T follicular helper cell (primary cell): ENCODE results near the gene FGFR2.

Experiments
- DNase-seq: peaks from one replicate; pipeline ENCODE4 v3.0.0-alpha.2; 2020; ENCODE audit warnings: low read depth

The FGFR2 gene

GRCh38 chr10:121493521-121493920 is 104.7 kb downstream of the FGFR2 start:
- no peak for DNase-seq

DNA sequence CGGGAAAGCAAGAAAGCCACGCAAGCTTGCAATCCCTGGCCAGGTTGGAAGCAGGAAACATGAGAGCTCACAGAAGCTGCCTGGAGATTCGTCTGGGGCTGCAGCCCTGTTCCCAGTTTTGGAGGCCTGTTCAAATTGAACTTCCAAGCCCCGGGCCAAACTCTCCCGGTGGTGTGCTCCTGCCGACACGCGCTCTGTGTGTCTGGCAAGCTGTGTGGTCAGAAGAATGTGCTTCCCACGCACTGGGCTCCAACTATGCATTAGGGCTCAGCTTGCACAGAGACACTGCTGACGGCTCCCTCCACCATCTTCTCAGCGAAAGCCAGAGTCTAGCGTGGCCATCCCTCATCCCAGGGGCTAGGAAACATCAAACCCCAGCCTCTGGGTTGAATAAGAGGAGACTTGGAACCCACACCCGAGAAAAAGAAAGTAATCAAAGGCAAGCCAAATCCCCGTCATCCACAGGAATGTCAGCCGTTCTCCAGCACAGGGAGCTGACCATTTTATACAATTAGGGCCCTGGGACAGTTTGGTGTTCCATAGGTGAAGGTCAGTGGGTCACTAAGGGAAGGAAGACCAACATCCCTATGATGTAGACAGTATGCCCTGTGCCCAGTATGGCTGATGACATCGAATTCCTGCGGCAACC is 107.2 kb downstream of the FGFR2 start:
- DNase-seq = no peak

DNA sequence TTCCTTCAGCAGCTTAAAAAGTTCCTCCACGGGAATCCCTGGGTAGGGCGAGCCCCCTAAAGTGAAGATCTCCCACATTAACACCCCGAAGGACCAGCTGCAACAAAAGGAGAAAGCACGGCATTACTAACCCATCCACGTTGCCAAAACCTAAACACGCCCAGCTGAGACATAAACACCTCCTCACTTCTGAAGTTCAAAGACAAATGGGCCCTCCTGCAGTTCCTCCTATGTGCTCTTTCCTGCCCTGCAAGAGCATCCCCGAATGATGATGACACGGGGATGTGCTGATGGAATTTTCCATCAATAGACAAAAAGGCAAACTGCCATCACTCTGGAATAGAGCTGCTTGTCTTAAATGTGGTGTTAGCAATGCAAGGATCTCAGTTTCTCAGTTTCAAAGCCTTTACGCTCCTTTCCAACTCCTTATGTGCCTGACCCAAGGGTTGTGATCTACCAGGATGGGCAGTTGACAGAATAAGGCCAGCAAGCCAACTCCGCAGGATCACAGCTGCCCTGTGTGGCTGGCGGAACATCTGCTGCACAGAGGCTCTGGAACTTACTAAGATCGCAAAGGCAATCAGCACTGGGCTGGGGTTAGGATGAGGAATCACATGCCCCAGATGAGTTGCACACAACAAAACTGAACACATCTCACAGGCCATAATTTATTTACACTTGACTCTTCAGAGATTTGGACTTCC is 112.7 kb downstream of the FGFR2 start:
- DNase-seq = no peak

DNA sequence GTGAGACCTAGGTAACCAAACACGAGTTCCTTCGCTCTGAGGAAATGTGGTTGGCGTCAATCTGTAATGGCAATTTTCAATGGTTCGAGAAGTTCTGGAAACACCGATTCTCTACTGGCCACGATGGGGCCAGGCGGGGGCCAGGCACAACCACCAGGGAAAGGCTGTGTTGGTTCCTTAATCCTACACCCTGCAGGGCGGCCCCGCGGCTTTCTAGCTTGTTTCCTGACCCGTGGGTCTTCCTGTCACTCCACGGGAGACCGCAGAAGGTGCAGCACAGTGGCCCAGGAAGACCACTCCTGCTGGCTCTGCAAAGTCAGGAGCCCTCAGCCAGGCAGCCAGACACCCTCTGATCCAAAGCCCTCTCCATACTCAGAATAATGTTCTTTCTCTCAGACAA is 113.4 kb downstream of the FGFR2 start:
- no peak for DNase-seq

- no peak for DNase-seq
Measured at GRCh38 chr10:121484401-121484800, 113.8 kb downstream of the FGFR2 start.

- DNase-seq = no peak
Measured at GRCh38 chr10:121481180-121481579, 117.1 kb downstream of the FGFR2 start.

GRCh38 chr10:121478556-121478955 is 119.7 kb downstream of the FGFR2 start:
- DNase-seq = no peak

DNA sequence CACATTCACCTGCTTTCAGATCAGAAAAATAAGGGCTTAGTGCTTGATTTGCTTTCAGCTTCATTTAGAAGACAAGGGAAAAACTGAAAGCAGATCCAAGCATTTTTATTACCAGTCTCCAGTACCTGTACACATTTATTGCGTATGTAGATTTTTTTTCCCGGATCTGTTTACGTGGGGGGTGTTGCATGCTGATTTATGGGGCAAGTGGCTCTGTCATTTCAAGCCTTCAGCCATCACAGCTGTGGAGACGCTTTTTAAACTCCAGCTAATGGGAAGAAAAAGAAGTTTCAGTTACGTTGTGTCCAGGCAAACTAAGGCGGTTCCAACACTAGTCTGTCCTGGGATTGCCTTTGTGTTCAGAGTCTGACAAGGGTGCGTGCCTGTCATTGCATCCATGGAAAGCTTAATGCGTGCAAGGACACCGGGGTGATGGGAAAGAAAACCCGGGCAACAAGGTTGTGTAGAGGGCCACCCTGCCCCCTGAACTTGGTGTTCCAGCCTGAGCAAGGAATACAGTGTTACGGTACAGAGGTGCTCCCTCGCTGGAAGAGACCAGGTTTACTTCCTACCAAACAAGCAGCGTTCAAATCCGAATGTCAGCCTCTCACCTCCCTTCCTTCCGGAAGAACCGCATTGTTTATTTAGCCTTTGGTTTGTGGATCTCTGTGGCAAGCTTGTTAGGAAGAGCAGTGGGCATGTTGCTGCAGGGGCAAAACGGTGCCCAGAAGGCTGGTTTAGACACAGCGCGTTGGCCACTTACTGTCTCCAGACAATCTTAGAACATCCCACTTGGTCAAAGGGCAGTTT is 128.2 kb downstream of the FGFR2 start:
- DNase-seq = no peak

DNA sequence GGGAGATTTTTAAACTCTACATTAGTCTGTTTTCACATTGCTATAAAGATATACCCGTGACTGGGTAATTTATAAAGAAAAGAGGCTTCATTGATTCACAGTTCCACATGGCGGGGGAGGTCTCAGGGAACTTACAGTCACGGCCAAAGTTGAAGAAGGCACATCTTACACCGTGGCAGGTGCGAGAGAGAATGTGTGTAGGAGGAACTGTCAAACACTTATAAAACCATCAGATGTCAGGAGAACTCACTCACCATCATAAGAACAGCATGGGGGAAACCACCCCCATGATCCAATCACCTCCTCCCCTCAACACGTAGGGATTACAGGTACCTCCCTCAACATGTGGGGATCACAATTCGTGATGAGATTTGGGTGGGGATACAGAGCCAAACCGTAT is 129.5 kb downstream of the FGFR2 start:
- DNase-seq = no peak

- no peak for DNase-seq
Measured at GRCh38 chr10:121466424-121466823, 131.8 kb downstream of the FGFR2 start.

DNA sequence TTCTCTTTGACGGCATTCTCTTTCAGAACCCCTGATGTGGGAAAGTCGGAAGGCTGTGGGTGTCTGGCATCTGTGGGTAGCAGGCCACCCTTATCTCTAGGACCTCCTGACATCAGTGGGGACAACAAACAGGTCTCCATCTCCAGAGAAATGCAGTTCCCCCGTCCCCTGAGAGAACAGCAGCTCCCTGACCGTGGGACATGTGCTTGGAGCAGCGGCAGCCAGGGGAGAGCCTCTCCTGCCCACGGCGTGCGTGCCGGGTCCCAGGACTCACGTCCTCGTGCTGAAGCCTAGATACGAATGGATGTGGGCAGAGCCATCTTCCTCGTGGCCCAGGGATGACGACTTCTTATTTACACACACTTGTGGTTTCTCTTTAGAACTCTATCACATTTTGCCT is 133.0 kb downstream of the FGFR2 start:
- DNase-seq = no peak

DNA sequence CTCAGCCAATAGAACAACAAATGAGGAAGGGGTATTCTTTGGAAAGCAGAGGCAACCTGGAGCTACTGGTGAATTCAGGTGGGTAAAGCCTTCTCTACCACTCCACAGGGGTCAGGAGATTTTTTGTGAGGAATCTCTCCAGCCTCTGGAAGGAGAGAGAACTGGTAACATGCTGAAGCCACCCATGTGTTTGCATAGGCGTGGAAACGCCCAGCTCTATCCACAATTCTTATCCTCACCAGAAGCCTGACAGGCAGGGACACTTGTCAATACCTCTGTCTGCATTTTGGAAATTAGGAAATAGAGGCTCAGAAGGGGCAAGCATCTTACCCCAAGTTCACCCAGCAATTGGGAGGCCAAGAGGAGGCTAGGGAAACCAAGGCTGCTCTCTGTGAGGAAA is 133.7 kb downstream of the FGFR2 start:
- no peak for DNase-seq

DNA sequence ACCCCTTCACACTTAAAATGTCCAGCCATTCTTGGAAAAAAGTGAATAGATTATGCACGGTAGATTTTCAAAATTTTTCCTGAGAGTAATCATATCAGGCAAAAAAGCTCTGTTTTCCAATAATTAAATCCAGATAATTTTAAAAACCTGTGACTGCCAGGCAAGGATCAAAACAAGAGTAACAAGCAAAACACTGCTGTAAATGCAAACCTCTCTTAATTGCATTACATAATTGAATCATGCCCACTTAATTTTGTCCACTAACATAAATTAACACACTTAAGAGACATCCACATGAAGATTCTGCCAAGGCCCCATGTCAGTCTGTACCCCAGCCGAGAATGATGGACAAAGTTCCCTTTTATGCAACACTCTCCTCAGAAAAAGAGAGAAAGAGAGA is 135.3 kb downstream of the FGFR2 start:
- no peak for DNase-seq

DNA sequence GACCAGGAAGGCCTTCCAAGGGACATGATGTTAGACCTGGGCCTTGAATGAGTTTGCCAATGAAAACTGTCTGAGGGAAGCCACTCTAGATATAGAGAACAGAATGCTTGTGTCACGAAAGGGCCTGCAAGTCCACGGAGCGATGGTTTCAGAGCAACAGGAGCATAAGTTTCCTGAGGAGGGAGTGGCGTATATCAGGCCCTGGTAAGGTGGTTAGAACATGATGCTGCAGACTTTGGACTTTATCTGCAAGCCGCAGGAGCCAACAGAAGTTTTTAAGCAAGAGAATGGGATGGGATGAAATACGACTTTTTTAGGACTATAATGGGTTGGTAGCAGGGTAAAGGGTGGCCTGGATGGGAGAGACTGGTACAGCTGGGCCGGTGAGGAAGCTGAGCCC is 136.0 kb downstream of the FGFR2 start:
- DNase-seq = no peak

- no peak for DNase-seq
Measured at GRCh38 chr10:121461307-121461706, 136.9 kb downstream of the FGFR2 start.

- no peak for DNase-seq
Measured at GRCh38 chr10:121460733-121461132, 137.5 kb downstream of the FGFR2 start.

- DNase-seq = no peak
Measured at GRCh38 chr10:121459622-121460453, 138.4 kb downstream of the FGFR2 start.

GRCh38 chr10:121459279-121459621 is 139.0 kb downstream of the FGFR2 start:
- DNase-seq = no peak

DNA sequence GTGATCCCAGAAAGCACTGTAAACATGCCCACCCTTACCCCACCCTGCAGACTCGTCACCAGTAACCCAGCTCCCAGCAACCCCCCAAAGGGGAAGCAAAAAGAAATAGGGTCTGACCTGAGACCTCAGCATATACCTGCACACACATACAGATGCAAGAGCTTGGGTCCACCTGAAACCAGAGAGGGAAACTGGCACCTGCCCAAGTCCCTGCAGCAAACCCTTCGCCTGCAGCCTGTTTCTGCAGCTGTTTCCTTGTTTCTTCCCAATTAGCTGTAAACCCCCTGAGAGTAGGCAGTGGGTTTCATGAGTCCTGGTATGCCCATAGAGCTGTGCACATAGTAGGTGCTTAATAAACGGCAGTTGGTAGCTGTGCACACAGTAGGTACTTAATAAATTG is 140.5 kb downstream of the FGFR2 start:
- DNase-seq = no peak

- DNase-seq = no peak
Measured at GRCh38 chr10:121455377-121455776, 142.9 kb downstream of the FGFR2 start.

DNA sequence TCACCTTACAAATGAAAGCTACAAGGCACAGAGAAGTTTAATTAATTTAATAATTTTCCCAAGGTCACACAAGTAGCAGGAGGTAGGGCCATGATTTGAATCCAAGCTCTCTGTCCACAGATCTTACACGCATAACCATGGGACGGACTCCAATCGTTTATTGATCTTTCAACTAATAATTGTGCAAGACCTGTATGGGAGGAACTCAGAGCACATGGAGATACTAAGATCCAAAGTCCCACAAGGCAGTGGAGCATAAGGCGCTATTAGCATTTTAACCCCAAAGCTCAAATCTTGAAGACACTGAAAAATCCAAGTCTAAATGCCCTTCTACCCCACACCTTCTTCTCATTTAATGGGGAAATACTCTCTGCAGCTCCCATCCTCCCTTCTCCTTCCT is 143.5 kb downstream of the FGFR2 start:
- DNase-seq = no peak

GRCh38 chr10:121453160-121453559 is 145.1 kb downstream of the FGFR2 start:
- DNase-seq = no peak
